PFSK-1 (cell line): ENCODE measurements around the gene AP2A2.

Source experiments
- FOXP2 ChIP-seq: optimal IDR thresholded peaks from 2 replicates; pipeline ENCODE3; 2011; ENCODE audit warnings: borderline replicate concordance, control low read depth, inconsistent platforms; ENCODE audit not compliant: insufficient read depth; ENCODE audit errors: extremely low read length, extremely low read depth
- POLR2AphosphoS5 ChIP-seq: IDR thresholded peaks from 2 replicates; pipeline ENCODE4 v1.6.1; 2012; ENCODE audit warnings: low read depth, mild to moderate bottlenecking, control low read depth, low read length, moderate library complexity
- REST ChIP-seq, 2 experiments: IDR thresholded peaks; 2 replicates each; pipeline versions ENCODE4 v1.6.1 to v1.8.0; 2011 to 2012; ENCODE audit warnings: low read depth in 2 of 2, low read length in 2 of 2, control low read depth in 1 of 2, inconsistent platforms in 1 of 2, mild to moderate bottlenecking in 1 of 2, moderate library complexity in 1 of 2; ENCODE audit not compliant: insufficient read depth in 1 of 2
- TAF1 ChIP-seq: IDR thresholded peaks from 2 replicates; pipeline ENCODE4 v1.6.1; 2012; ENCODE audit warnings: low read length, control low read depth, borderline replicate concordance; ENCODE audit not compliant: insufficient read depth

GRCh38 chr11:967995-968751 is 42.5 kb downstream of the AP2A2 start:
- TF ChIP-seq POLR2AphosphoS5, result no peak
- TF ChIP-seq REST (IDR thresholded peaks at IDR 0.05; ENCODE audit: insufficient read depth in 1 of 2, low read depth in 2 of 2, low read length in 2 of 2), result no peak
- TF ChIP-seq FOXP2, result no peak
- no peak for TF ChIP-seq TAF1
